Neural cell (in vitro differentiated cells): ENCODE data around the gene FAM107B. TPM values are rescaled to one million over a fixed set of nuclear protein-coding genes. Genes with fewer than 3 reads are reported as not detected.

Experiments
- H2AFZ ChIP-seq: fragments of 200-600, 300-800 bp; sonication (generic), shearing (Covaris generic); 2 replicates; pipeline ENCODE4 v1.6.0; 2014; ENCODE audit warnings: low read depth, mild to moderate bottlenecking, antibody characterized with exemption, low read length, moderate library complexity
- H3F3A ChIP-seq: fragments of 200-600 bp; shearing (Covaris generic); 2 replicates; pipeline ENCODE4 v1.6.1; 2016; ENCODE audit warnings: mild to moderate bottlenecking, moderate library complexity, mixed read lengths, antibody characterized with exemption, low read length; ENCODE audit not compliant: insufficient read depth, poor library complexity, severe bottlenecking
- H3K27ac ChIP-seq: fragments of 200-600, 300-800 bp; sonication (generic), shearing (Covaris generic); 2 replicates; pipeline ENCODE4 v1.5.1; 2014; ENCODE audit warnings: mild to moderate bottlenecking, low read length, moderate library complexity
- H3K27me3 ChIP-seq: fragments of 300-800, 200-600 bp; sonication (generic), shearing (Covaris generic); 2 replicates; pipeline ENCODE4 v1.6.0; 2014; ENCODE audit warnings: mild to moderate bottlenecking, low read depth, low read length, moderate library complexity; ENCODE audit not compliant: insufficient read depth
- H3K36me3 ChIP-seq: fragments of 300-800, 200-600 bp; sonication (generic), shearing (Covaris generic); 2 replicates; pipeline ENCODE4 v1.5.1; 2014; ENCODE audit warnings: mild to moderate bottlenecking, antibody characterized with exemption, low read length, moderate library complexity; ENCODE audit not compliant: insufficient read depth
- H3K4me2 ChIP-seq: fragments of 300-800, 200-600 bp; sonication (generic), shearing (Covaris generic); 2 replicates; pipeline ENCODE4 v1.6.0; 2014; ENCODE audit warnings: mild to moderate bottlenecking, low read length
- H3K4me3 ChIP-seq: fragments of 300-800, 200-600 bp; sonication (generic), shearing (Covaris generic); 2 replicates; pipeline ENCODE4 v1.5.1; 2014; ENCODE audit warnings: mild to moderate bottlenecking, low read length, moderate library complexity
- H3K79me2 ChIP-seq: fragments of 200-600 bp; shearing (Covaris generic); replicated peaks from 2 replicates; pipeline ENCODE4 v1.6.0; 2014; ENCODE audit warnings: mild to moderate bottlenecking, low read length, moderate library complexity; ENCODE audit not compliant: insufficient read depth
- H3K9ac ChIP-seq: fragments of 300-800, 200-600 bp; sonication (generic), shearing (Covaris generic); 2 replicates; pipeline ENCODE4 v1.6.1; 2016; ENCODE audit warnings: mild to moderate bottlenecking, low read length, mixed read lengths
- H3K9me2 ChIP-seq: fragments of 200-600 bp; shearing (Covaris generic); 2 replicates; pipeline ENCODE4 v1.6.1; 2016; ENCODE audit warnings: mild to moderate bottlenecking, low read length, mixed read lengths; ENCODE audit not compliant: insufficient read depth
- H3K9me3 ChIP-seq: fragments of 200-600, 300-800 bp; sonication (generic), shearing (Covaris generic); 2 replicates; pipeline ENCODE4 v1.6.1; 2016; ENCODE audit warnings: mild to moderate bottlenecking, mixed run types, low read length, moderate library complexity, mixed read lengths
- H4K20me1 ChIP-seq: fragments of 200-600 bp; shearing (Covaris generic); 2 replicates; pipeline ENCODE4 v1.6.1; 2016; ENCODE audit warnings: mild to moderate bottlenecking, mixed run types; ENCODE audit not compliant: insufficient read depth
- CTCF ChIP-seq: fragments of 450-650 bp; IDR thresholded peaks from 2 replicates; pipeline ENCODE4 v1.5.1; 2014; ENCODE audit warnings: antibody characterized with exemption, mild to moderate bottlenecking, moderate library complexity; ENCODE audit not compliant: poor library complexity, severe bottlenecking
- EP300 ChIP-seq: fragments of 450-650 bp; conservative IDR thresholded peaks from 2 replicates; pipeline ENCODE4 v1.6.1; 2014; ENCODE audit warnings: antibody characterized with exemption, mild to moderate bottlenecking, moderate library complexity; ENCODE audit not compliant: poor library complexity, severe bottlenecking
- EZH2 ChIP-seq: fragments of 200-600, 300-800 bp; shearing (Covaris generic), sonication (generic); IDR thresholded peaks from 2 replicates; pipeline ENCODE4 v1.6.1; 2014; ENCODE audit warnings: antibody characterized with exemption, low read length, borderline replicate concordance, mild to moderate bottlenecking; ENCODE audit not compliant: insufficient read depth, poor library complexity, severe bottlenecking
- MXI1 ChIP-seq: fragments of 450-650 bp; conservative IDR thresholded peaks from 2 replicates; pipeline ENCODE4 v1.6.1; 2014; ENCODE audit warnings: antibody characterized with exemption, mild to moderate bottlenecking; ENCODE audit not compliant: poor library complexity, severe bottlenecking
- POLR2AphosphoS5 ChIP-seq: IDR thresholded peaks from 2 replicates; pipeline ENCODE4 v1.6.1; 2012
- RAD21 ChIP-seq: fragments of 450-650 bp; conservative IDR thresholded peaks from 2 replicates; pipeline ENCODE4 v1.6.1; 2014; ENCODE audit warnings: antibody characterized with exemption, mild to moderate bottlenecking, moderate library complexity
- REST ChIP-seq: IDR thresholded peaks from 2 replicates; pipeline ENCODE4 v1.6.1; 2012; ENCODE audit warnings: borderline replicate concordance
- SMC3 ChIP-seq: fragments of 450-650 bp; conservative IDR thresholded peaks from 2 replicates; pipeline ENCODE4 v1.6.1; 2014; ENCODE audit warnings: antibody characterized with exemption, mild to moderate bottlenecking, moderate library complexity; ENCODE audit not compliant: poor library complexity
- TAF1 ChIP-seq: IDR thresholded peaks from 2 replicates; pipeline ENCODE4 v1.6.1; 2012; ENCODE audit warnings: low read depth
- polyA plus RNA-seq: library from polyadenylated mRNA; depleted of rRNA; stranded (reverse); fragments of >200 nt; gene quantifications from 2 replicates; pipeline ENCODE4 v1.2.3, GENCODE V29; 2014

FAM107B gene
- polyA plus RNA-seq, 1 donor from 2014 or later: 106 TPM

GRCh38 chr10:14758451-14758850 lies 16.2 kb downstream of the FAM107B start:
- Histone ChIP-seq H3F3A (no peaks in the 10 kb centered on the region), H3K4me3 (no peak overlapping the region), H4K20me1 (no peaks in the 10 kb centered on the region), H3K27ac (no peak overlapping the region), H2AFZ (no peak overlapping the region), H3K4me2 (no peak overlapping the region), H3K9me3 (no peaks in the 10 kb centered on the region), H3K36me3 (no peaks in the 10 kb centered on the region), H3K79me2 (no peaks in the 10 kb centered on the region), H3K9me2 (no peaks in the 10 kb centered on the region), H3K9ac (no peak overlapping the region), H3K27me3 (no peaks in the 10 kb centered on the region)
- TF ChIP-seq MXI1 (no peak), EP300 (no peak), TAF1 (no peak), POLR2AphosphoS5 (no peak), RAD21 (no peak), EZH2 (no peak)

GRCh38 chr10:14757986-14758385 lies 16.7 kb downstream of the FAM107B start:
- no peaks in the 10 kb centered on the region for H3F3A ChIP-seq
- H3K4me3 ChIP-seq: no peak overlapping the region
- no peaks in the 10 kb centered on the region for H4K20me1 ChIP-seq
- no peak for TF ChIP-seq EP300
- no peak for TF ChIP-seq CTCF
- TF ChIP-seq TAF1: no peak
- TF ChIP-seq REST: no peak
- H3K9ac ChIP-seq: no peak overlapping the region
- H3K9me3 ChIP-seq: no peaks in the 10 kb centered on the region
- no peaks in the 10 kb centered on the region for H3K9me2 ChIP-seq
- H3K36me3 ChIP-seq: no peaks in the 10 kb centered on the region
- no peak overlapping the region for H3K4me2 ChIP-seq
- no peak overlapping the region for H3K27ac ChIP-seq
- H2AFZ ChIP-seq: no peak overlapping the region
- no peaks in the 10 kb centered on the region for H3K79me2 ChIP-seq
- no peaks in the 10 kb centered on the region for H3K27me3 ChIP-seq

- Histone ChIP-seq H3K27ac (no peak overlapping the region), H3K4me3 (no peak overlapping the region), H3K9me2 (no peaks in the 10 kb centered on the region), H3K9me3 (no peaks in the 10 kb centered on the region), H3K9ac (no peak overlapping the region), H3K36me3 (no peaks in the 10 kb centered on the region), H3K27me3 (no peaks in the 10 kb centered on the region), H4K20me1 (no peaks in the 10 kb centered on the region), H3K4me2 (no peak overlapping the region), H3K79me2 (no peaks in the 10 kb centered on the region), H3F3A (no peaks in the 10 kb centered on the region), H2AFZ (no peak overlapping the region)
- TF ChIP-seq RAD21: no peak
- TF ChIP-seq REST: no peak
- TF ChIP-seq EP300: no peak
- no peak for TF ChIP-seq POLR2AphosphoS5
- no peak for TF ChIP-seq EZH2
- no peak for TF ChIP-seq SMC3
- no peak for TF ChIP-seq TAF1
- TF ChIP-seq MXI1: no peak
- no peak for TF ChIP-seq CTCF
Measured at GRCh38 chr10:14757394-14757793, 17.3 kb downstream of the FAM107B start.
